ENCODE data around the gene KHSRP.

DNA sequence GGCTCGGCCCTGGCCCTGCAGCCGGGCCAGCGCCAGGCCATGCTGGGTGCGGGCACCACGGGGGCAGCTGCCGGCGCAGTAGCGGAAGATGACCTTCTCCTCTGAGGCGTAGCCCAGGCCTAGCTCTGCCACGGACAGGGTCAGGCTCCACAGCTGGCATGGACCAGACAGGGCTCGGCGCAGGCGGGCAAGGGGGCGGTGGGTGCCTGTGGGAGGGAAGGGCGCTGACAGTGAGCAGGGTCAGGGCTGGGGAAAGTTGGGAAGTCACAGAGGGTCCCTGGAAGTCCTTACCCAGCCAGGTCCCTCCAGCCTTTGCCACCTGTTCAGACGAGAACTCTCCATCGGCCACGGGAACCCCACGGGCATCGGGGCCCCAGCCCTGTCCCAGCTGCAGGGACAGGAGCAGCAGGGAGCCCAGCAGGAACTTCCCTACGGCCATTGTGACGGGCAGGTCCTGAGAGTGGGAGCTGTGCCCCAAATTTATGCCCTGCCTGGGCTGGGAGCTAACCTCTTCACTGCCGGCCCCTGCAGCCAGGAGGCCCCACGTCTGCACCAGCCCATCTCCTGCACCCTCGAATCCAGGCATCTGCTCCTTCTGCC, 49.1 kb downstream of the KHSRP start, which contains the start of gene PSPN:
- TF ChIP-seq, protein P1, sequence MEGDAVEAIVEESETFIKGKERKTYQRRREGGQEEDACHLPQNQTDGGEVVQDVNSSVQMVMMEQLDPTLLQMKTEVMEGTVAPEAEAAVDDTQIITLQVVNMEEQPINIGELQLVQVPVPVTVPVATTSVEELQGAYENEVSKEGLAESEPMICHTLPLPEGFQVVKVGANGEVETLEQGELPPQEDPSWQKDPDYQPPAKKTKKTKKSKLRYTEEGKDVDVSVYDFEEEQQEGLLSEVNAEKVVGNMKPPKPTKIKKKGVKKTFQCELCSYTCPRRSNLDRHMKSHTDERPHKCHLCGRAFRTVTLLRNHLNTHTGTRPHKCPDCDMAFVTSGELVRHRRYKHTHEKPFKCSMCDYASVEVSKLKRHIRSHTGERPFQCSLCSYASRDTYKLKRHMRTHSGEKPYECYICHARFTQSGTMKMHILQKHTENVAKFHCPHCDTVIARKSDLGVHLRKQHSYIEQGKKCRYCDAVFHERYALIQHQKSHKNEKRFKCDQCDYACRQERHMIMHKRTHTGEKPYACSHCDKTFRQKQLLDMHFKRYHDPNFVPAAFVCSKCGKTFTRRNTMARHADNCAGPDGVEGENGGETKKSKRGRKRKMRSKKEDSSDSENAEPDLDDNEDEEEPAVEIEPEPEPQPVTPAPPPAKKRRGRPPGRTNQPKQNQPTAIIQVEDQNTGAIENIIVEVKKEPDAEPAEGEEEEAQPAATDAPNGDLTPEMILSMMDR (conservative IDR thresholded peaks at IDR 0.05; ENCODE audit: low read depth, low read length) = no peak
- TF ChIP-seq EZH2 (IDR thresholded peaks at IDR 0.05; ENCODE audit: borderline replicate concordance, low read depth, low read length, poor library complexity, severe bottlenecking) = no peak

Data from A673 (cell line).